Sigmoid colon (tissue), 7 donors: ENCODE results near the gene ADRA2A. TPM values are rescaled to one million over a fixed set of nuclear protein-coding genes. Genes with fewer than 3 reads are reported as not detected.

ENCODE experiments used
- DNase-seq: peaks from one replicate; pipeline ENCODE4 v3.0.0-alpha.2; 2019
- H3K27ac ChIP-seq, 4 donors: fragments of 200-600 bp; sonication (generic); one replicate each; pipeline ENCODE4 v1.5.1; 2016 to 2019; ENCODE audit warnings: mild to moderate bottlenecking in 1 of 4
- H3K27me3 ChIP-seq, 3 donors: fragments of 200-600 bp; sonication (generic); one replicate each; pipeline ENCODE4 v1.5.1; 2019; ENCODE audit warnings: mild to moderate bottlenecking in 1 of 3
- H3K36me3 ChIP-seq, 4 donors: fragments of 200-600 bp; sonication (generic); one replicate each; pipeline ENCODE4 v1.5.1; 2016 to 2019
- H3K4me1 ChIP-seq, 4 donors: fragments of 200-600 bp; sonication (generic); one replicate each; pipeline ENCODE4 v1.5.1; 2017 to 2019
- H3K4me3 ChIP-seq, 4 donors: fragments of 200-600 bp; sonication (generic); one replicate each; pipeline ENCODE4 v1.5.1; 2017 to 2019; ENCODE audit warnings: mild to moderate bottlenecking in 2 of 4, moderate library complexity in 1 of 4
- H3K9me3 ChIP-seq, 4 donors: fragments of 200-600 bp in 3 of 4; sonication (generic) in 3 of 4; one replicate each; pipeline versions ENCODE4 v1.5.1 to v1.6.1; 2013 to 2019
- CTCF ChIP-seq, 4 experiments: fragments of 450-650 bp in 3 of 4; fragments of 200-600 bp in 1 of 4; IDR thresholded peaks; one replicate each; pipeline ENCODE4 v1.5.1; 2016 to 2019; ENCODE audit warnings: antibody characterized with exemption in 4 of 4, mild to moderate bottlenecking in 3 of 4, moderate library complexity in 2 of 4
- EP300 ChIP-seq, 4 donors: sonication (generic); formaldehyde crosslinking; IDR thresholded peaks; one replicate each; pipeline ENCODE4 v1.6.1; 2017; ENCODE audit warnings: antibody characterized with exemption in 4 of 4
- POLR2A ChIP-seq, 2 donors: fragments of 450-650 bp; IDR thresholded peaks; one replicate each; pipeline ENCODE4 v1.6.1; 2016; ENCODE audit warnings: antibody characterized with exemption in 2 of 2, mild to moderate bottlenecking in 2 of 2, moderate library complexity in 2 of 2
- POLR2AphosphoS5 ChIP-seq, 4 donors: sonication (generic); formaldehyde crosslinking; IDR thresholded peaks; one replicate each; pipeline ENCODE4 v1.6.1; 2017; ENCODE audit warnings: antibody characterized with exemption in 4 of 4
- WGBS, 2 donors: extraction: QIAGEN DNeasy Blood & Tissue Kit; methylation state at CpG; one replicate each; pipeline ENCODE4 v1.1.7; 2013; 5-methylcytosine and 5-hydroxymethylcytosine counted together
- intact Hi-C: fragments of 100-400 bp; cut with DNase I; formaldehyde crosslinking; loops from one replicate; pipeline ENCODE4 v1.15.1; 2023
- polyA plus RNA-seq, 3 donors: library from polyadenylated mRNA; stranded (reverse); fragments of 200-250 nt; gene quantifications; one replicate each; pipeline ENCODE4 v1.2.3, GENCODE V29; 2013
- total RNA-seq, 4 donors: library from RNA; depleted of rRNA; stranded (reverse); fragments of >200 nt; gene quantifications; one replicate each; pipeline ENCODE4 v1.1.0, GENCODE V29; 2016
- donor health status: healthy with polysubstance abuse.
- donor health status: Bipolar disorder and iron deficiency.
- donor health status: healthy.

ADRA2A gene
- total and polyA plus RNA-seq, 7 donors: 1.5 to 6.2 (median 3.9) TPM

- no peak for DNase-seq
- Histone ChIP-seq H3K27me3 (no peaks in the 10 kb centered on the region), H3K4me3 (no peak overlapping the region), H3K36me3 (no peaks in the 10 kb centered on the region), H3K27ac (no peak overlapping the region), H3K9me3 (no peaks in the 10 kb centered on the region), H3K4me1 (no peaks in the 10 kb centered on the region)
- TF ChIP-seq POLR2AphosphoS5 (IDR thresholded peaks at IDR 0.05) (no peak), POLR2A (IDR thresholded peaks at IDR 0.05) (no peak), CTCF (IDR thresholded peaks at IDR 0.05) (no peak), EP300 (IDR thresholded peaks at IDR 0.05) (no peak)
- 61% methylated on average over 3 of the region's 3 CpGs for WGBS, 2 donors
- intact Hi-C loops: no loop called here
Observed at GRCh38 chr10:111086574-111086973, 9.7 kb downstream of the ADRA2A start.

GRCh38 chr10:111087331-111087756, 10.5 kb downstream of the ADRA2A start:
- intact Hi-C loops: no loop called here
- TF ChIP-seq POLR2A (IDR thresholded peaks at IDR 0.05): no peak
- no peak for TF ChIP-seq POLR2AphosphoS5 (IDR thresholded peaks at IDR 0.05)
- no peak for TF ChIP-seq EP300 (IDR thresholded peaks at IDR 0.05)
- no peak for TF ChIP-seq CTCF (IDR thresholded peaks at IDR 0.05)

GRCh38 chr10:111087968-111088505, 11.2 kb downstream of the ADRA2A start:
- Histone ChIP-seq H3K27ac (no peak overlapping the region), H3K4me3 (no peak overlapping the region), H3K27me3 (no peaks in the 10 kb centered on the region), H3K9me3 (no peaks in the 10 kb centered on the region), H3K36me3 (no peaks in the 10 kb centered on the region), H3K4me1 (no peaks in the 10 kb centered on the region)
- TF ChIP-seq CTCF (IDR thresholded peaks at IDR 0.05) (no peak), POLR2AphosphoS5 (IDR thresholded peaks at IDR 0.05) (no peak), EP300 (IDR thresholded peaks at IDR 0.05) (no peak), POLR2A (IDR thresholded peaks at IDR 0.05) (no peak)
- WGBS, 2 donors: 89 to 92% methylated on average over 4 of the region's 4 CpGs
- DNase-seq: no peak
- intact Hi-C loops: no loop called here

More at GRCh38 chr10:111087331-111087756, 10.5 kb downstream of the ADRA2A start:
- no peak overlapping the region for H3K4me3 ChIP-seq
- no peak for DNase-seq
- no peaks in the 10 kb centered on the region for H3K4me1 ChIP-seq
- H3K9me3 ChIP-seq: no peaks in the 10 kb centered on the region
- H3K27me3 ChIP-seq: no peaks in the 10 kb centered on the region
- H3K27ac ChIP-seq: no peak overlapping the region
- H3K36me3 ChIP-seq: no peaks in the 10 kb centered on the region
- 91 to 94% methylated on average over 11 of the region's 11 CpGs for WGBS, 2 donors

GRCh38 chr10:111089293-111089692, 12.5 kb downstream of the ADRA2A start:
- 94 to 96% methylated on average over 3 of the region's 3 CpGs for WGBS, 2 donors
- no peak for DNase-seq
- no peaks in the 10 kb centered on the region for H3K4me1 ChIP-seq
- no peaks in the 10 kb centered on the region for H3K36me3 ChIP-seq
- H3K27me3 ChIP-seq: no peaks in the 10 kb centered on the region
- no peaks in the 10 kb centered on the region for H3K9me3 ChIP-seq
- H3K4me3 ChIP-seq: no peak overlapping the region
- no peak overlapping the region for H3K27ac ChIP-seq
- intact Hi-C loops: no loop called here
- no peak for TF ChIP-seq CTCF (IDR thresholded peaks at IDR 0.05)

GRCh38 chr10:111091833-111092232, 15.0 kb downstream of the ADRA2A start:
- Histone ChIP-seq H3K4me1 (no peaks in the 10 kb centered on the region), H3K36me3 (no peaks in the 10 kb centered on the region), H3K4me3 (no peak overlapping the region), H3K9me3 (no peaks in the 10 kb centered on the region), H3K27ac (no peak overlapping the region), H3K27me3 (no peaks in the 10 kb centered on the region)
- 86 to 91% methylated on average over 7 of the region's 7 CpGs for WGBS, 2 donors
- no peak for DNase-seq
- intact Hi-C loops: no loop called here
- TF ChIP-seq EP300 (IDR thresholded peaks at IDR 0.05) (no peak), POLR2AphosphoS5 (IDR thresholded peaks at IDR 0.05) (no peak), POLR2A (IDR thresholded peaks at IDR 0.05) (no peak), CTCF (IDR thresholded peaks at IDR 0.05) (no peak)
